ENCODE results near the gene MYO5B. TPM values are rescaled to one million over a fixed set of nuclear protein-coding genes. Genes with fewer than 3 reads are reported as not detected.

MYO5B gene
- total and polyA plus RNA-seq, 10 of the 15 experiments (the other 5 are each of a cell fraction or from before 2014, with no cell fraction given), result 2.5 to 4.5 (median 3.3) TPM

GRCh38 chr18:50051288-50051687, 143.7 kb downstream of the MYO5B start:
- in situ Hi-C loops (cut with MboI) (no loop called here), intact Hi-C loops (cut with micrococcal nuclease; ENCODE audit: unreplicated experiment) (no loop called here)
- Histone ChIP-seq H3K27ac (ENCODE audit: control insufficient read depth, insufficient read depth) (no peak overlapping the region), H3K36me3 (ENCODE audit: control insufficient read depth in 2 of 2, insufficient read depth in 2 of 2, low read length in 1 of 2) (no peaks in the 10 kb centered on the region), H3K4me2 (ENCODE audit: control insufficient read depth, insufficient read depth) (no peak overlapping the region), H3K9ac (ENCODE audit: control insufficient read depth, insufficient read depth, low read length) (no peak overlapping the region), H2AFZ (ENCODE audit: control insufficient read depth, low read depth, low read length) (no peak overlapping the region), H3K9me3 (replicated peaks; ENCODE audit: control insufficient read depth, insufficient read depth, low read length) (no peaks in the 10 kb centered on the region), H4K20me1 (ENCODE audit: control insufficient read depth, insufficient read depth) (no peaks in the 10 kb centered on the region), H3K4me1 (ENCODE audit: control insufficient read depth, insufficient read depth, low read length) (no peaks in the 10 kb centered on the region), H3K27me3 (replicated peaks in 1 of 2; ENCODE audit: control insufficient read depth in 2 of 2, insufficient read depth in 2 of 2, low read length in 1 of 2) (no peaks in the 10 kb centered on the region; a peak in 1 of 4 replicates), H3K4me3 (no peak overlapping the region), H3K79me2 (ENCODE audit: control insufficient read depth, insufficient read depth, low read length) (no peaks in the 10 kb centered on the region)
- ATAC-seq (peak; percentile 36; the same call in 2 of the 3 replicates), DNase-seq (ENCODE audit: low read depth, low spot score) (no peak), FAIRE-seq (no peak)
- RAD21 ChIA-PET (ENCODE audit: unreplicated experiment), result no interaction called here
- BruUV-seq (replicated peaks), result no TSS peak
- CTCF ChIA-PET, result interaction anchor here (1.0 to 2.3 kb wide), 4 partner anchors 10 to 306 kb away, joined by 4 to 15 read pairs (median 6); partner anchors contain the start of gene MYO5B
- SMC1A ChIA-PET (ENCODE audit: uncharacterized antibody, unreplicated experiment), result interaction anchor here (0.6 to 1.1 kb wide), 2 partner anchors 145 to 542 kb away, joined by 3 to 5 read pairs; no protein-coding TSS in a partner anchor
- TF ChIP-seq RAD21 (IDR thresholded peaks at IDR 0.05; ENCODE audit: insufficient read depth, low read depth, low read length), result peak; percentile 28; the same call in 1 of the 2 replicates
- TF ChIP-seq CREB1 (IDR thresholded peaks at IDR 0.05; ENCODE audit: low read depth), result no peak
- TF ChIP-seq SMC3 (IDR thresholded peaks at IDR 0.05; ENCODE audit: borderline replicate concordance, low read length), result no peak
- no peak for TF ChIP-seq HDGF (IDR thresholded peaks at IDR 0.05)
- TF ChIP-seq ZZZ3 (IDR thresholded peaks at IDR 0.05; ENCODE audit: control insufficient read depth, insufficient read length, low read depth), result no peak
- peak in 1 of 3 experiments; percentile 28; a peak in 1 of 6 replicates for TF ChIP-seq CTCF (IDR thresholded peaks at IDR 0.05 in 2 of 3, conservative IDR thresholded peaks at IDR 0.05 in 1 of 3; ENCODE audit: control insufficient read depth in 2 of 3, extremely low read depth in 1 of 3, insufficient read depth in 1 of 3, low read depth in 3 of 3, low read length in 3 of 3)
- TF ChIP-seq NR2C2 (IDR thresholded peaks at IDR 0.05; ENCODE audit: borderline replicate concordance, control insufficient read depth, insufficient read length, low read depth), result no peak
- POLR2A ChIA-PET, result no interaction called here
